NCI-H2107 (cell line): ENCODE data around the gene MBNL2.

ENCODE experiments used
- DNase-seq: peaks from one replicate; lab custom pipeline; 2025; lab: John Stamatoyannopoulos, UW

The MBNL2 gene

GRCh38 chr13:97301382-97302095 lies 79.4 kb downstream of the MBNL2 start:
- no peak for DNase-seq

GRCh38 chr13:97302611-97303010 lies 80.5 kb downstream of the MBNL2 start:
- no peak for DNase-seq

GRCh38 chr13:97306106-97306505 lies 84.0 kb downstream of the MBNL2 start:
- DNase-seq: no peak

- no peak for DNase-seq
These were observed 84.5 kb downstream of the MBNL2 start for GRCh38 chr13:97306645-97307044.

GRCh38 chr13:97307118-97307881 lies 85.2 kb downstream of the MBNL2 start:
- no peak for DNase-seq

GRCh38 chr13:97307882-97308624 lies 85.9 kb downstream of the MBNL2 start:
- no peak for DNase-seq

GRCh38 chr13:97308735-97309429 lies 86.7 kb downstream of the MBNL2 start:
- no peak for DNase-seq

- DNase-seq: no peak
These were observed 88.8 kb downstream of the MBNL2 start for GRCh38 chr13:97310809-97311436.

- DNase-seq: no peak
These were observed 89.8 kb downstream of the MBNL2 start for GRCh38 chr13:97311956-97312355.

- DNase-seq: no peak
These were observed 91.6 kb downstream of the MBNL2 start for GRCh38 chr13:97313551-97314260.

GRCh38 chr13:97316390-97316789 lies 94.3 kb downstream of the MBNL2 start:
- no peak for DNase-seq

- DNase-seq: no peak
These were observed 95.8 kb downstream of the MBNL2 start for GRCh38 chr13:97317933-97318332.

- no peak for DNase-seq
These were observed 96.4 kb downstream of the MBNL2 start for GRCh38 chr13:97318532-97318931.

- DNase-seq: no peak
These were observed 97.1 kb downstream of the MBNL2 start for GRCh38 chr13:97319113-97319720.

- DNase-seq: no peak
These were observed 99.0 kb downstream of the MBNL2 start for GRCh38 chr13:97321101-97321500.

- no peak for DNase-seq
These were observed 99.6 kb downstream of the MBNL2 start for GRCh38 chr13:97321616-97322321.

GRCh38 chr13:97322740-97323342 lies 100.7 kb downstream of the MBNL2 start:
- no peak for DNase-seq

GRCh38 chr13:97324115-97324514 lies 102.0 kb downstream of the MBNL2 start:
- no peak for DNase-seq

GRCh38 chr13:97325738-97326137 lies 103.6 kb downstream of the MBNL2 start:
- no peak for DNase-seq

- no peak for DNase-seq
These were observed 105.0 kb downstream of the MBNL2 start for GRCh38 chr13:97327086-97327485.
